SJCRH30 (cell line): ENCODE data around the gene CGA. TPM values are rescaled to one million over a fixed set of nuclear protein-coding genes. Genes with fewer than 3 reads are reported as not detected.
"Not testable (repeated sequence)": the region's sequence is repeated elsewhere in the genome, so short reads cannot be mapped to it uniquely, and the experiment has no call there.

ENCODE experiments used
- DNase-seq, 2 experiments: peaks; one replicate each; pipeline ENCODE4 v3.0.0-alpha.2; 2015 to 2020
- H3K27ac ChIP-seq: fragments of 250-450 bp; sonication (Bioruptor Pico); 2 replicates; pipeline ENCODE4 v1.5.1; 2020; ENCODE audit warnings: mild to moderate bottlenecking, moderate library complexity
- H3K27me3 ChIP-seq: fragments of 250-450 bp; sonication (Bioruptor Pico); 2 replicates; pipeline ENCODE4 v1.5.1; 2020; ENCODE audit warnings: mild to moderate bottlenecking, moderate library complexity
- H3K36me3 ChIP-seq: fragments of 250-450 bp; sonication (Bioruptor Pico); 2 replicates; pipeline ENCODE4 v1.5.1; 2020; ENCODE audit warnings: mild to moderate bottlenecking, moderate library complexity
- H3K4me1 ChIP-seq: fragments of 250-450 bp; sonication (Bioruptor Pico); 2 replicates; pipeline ENCODE4 v1.5.1; 2020; ENCODE audit warnings: mild to moderate bottlenecking, moderate library complexity
- H3K4me3 ChIP-seq: fragments of 250-450 bp; sonication (Bioruptor Pico); 2 replicates; pipeline ENCODE4 v1.5.1; 2020; ENCODE audit warnings: mild to moderate bottlenecking, moderate library complexity
- H3K9me3 ChIP-seq: fragments of 250-450 bp; sonication (Bioruptor Pico); replicated peaks from 2 replicates; pipeline ENCODE4 v1.5.1; 2020; ENCODE audit warnings: mild to moderate bottlenecking, moderate library complexity
- total RNA-seq: library from RNA; depleted of rRNA; stranded (reverse); fragments of >200 nt; shearing (Covaris generic); gene quantifications from 2 replicates; pipeline ENCODE4 v1.2.3, GENCODE V29; 2014; rRNA removed

Gene CGA
- 0.20 TPM in 1 of 2 replicates, not detected in the other for total RNA-seq

DNA sequence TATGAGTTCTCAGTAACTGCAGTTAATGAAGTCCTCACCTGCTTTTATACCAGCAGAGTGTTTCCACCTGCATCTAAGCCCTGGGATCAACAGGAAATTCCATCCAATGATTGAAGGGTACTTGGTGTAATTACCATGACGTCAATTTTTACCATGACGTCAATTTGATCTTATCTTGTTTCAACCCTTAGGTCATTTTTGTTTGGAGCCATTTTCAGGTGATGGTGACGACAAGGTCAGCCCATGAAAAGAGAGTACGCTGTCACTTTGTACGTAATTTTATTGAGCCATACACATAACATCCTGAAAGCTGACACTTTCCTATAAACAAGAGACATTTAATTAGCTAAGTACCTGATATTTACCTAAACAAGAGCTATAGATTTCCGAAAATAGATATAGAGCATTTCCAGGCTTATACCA is at the start of gene CGA:
TSS of gene CGA (minus strand) at position 20 of the 423 bp plus-strand sequence. CDS start 6,906 bp downstream, outside the sequence.
- no peak within 1 kb of the TSS for H3K27ac ChIP-seq
- no peak within 1 kb of the TSS for H3K4me3 ChIP-seq
- no peaks in the 10 kb centered on the region for H3K4me1 ChIP-seq
- H3K27me3 ChIP-seq: no peaks in the 10 kb centered on the region; the same call in 1 of the 2 replicates
- no peaks in the 10 kb centered on the region for H3K9me3 ChIP-seq
- DNase-seq: no peak
- no peaks in the 10 kb centered on the region for H3K36me3 ChIP-seq

DNA sequence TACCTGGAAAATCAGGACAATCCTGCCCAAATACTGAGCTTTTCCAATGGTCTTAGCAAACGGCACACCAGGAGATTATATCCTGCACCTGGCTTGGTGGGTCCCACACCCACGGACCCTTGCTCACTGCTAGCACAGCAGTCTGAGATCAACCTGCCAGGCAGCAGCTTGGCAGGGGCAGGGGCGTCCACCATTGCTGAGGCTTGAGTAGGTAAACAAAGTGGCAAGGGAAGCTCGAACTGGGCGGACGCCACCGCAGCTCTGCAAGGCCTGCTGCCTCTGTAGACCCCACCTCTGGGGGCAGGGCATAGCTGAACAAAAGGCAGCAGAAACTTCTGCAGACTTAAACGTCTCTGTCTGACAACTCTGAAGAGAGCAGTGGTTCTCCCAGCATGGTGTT is 45.0 kb upstream of the CGA start:
- H3K27me3 ChIP-seq, H3K4me3 ChIP-seq, H3K36me3 ChIP-seq: not testable (repeated sequence)

DNA sequence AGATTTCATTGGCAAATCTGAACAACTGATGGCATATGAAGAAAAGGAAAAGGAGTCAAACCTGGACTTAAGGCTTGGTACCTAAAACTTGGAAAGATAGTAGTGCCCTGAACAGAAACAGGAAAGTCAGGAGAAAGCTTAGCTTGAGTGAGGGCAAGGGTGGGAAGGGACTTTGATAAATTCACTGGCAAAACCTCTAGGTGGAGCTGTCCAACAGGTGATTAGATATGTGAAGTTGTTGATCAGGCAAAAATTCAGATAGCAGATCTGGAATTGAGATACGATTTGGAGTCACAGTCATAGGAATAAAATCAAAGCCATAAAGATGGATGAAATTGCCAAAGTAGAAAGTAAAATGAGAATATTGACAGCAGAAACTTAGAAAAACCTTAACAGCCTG is 44.3 kb upstream of the CGA start:
- Histone ChIP-seq H3K36me3 (no peaks in the 10 kb centered on the region), H3K4me1 (no peaks in the 10 kb centered on the region), H3K9me3 (no peaks in the 10 kb centered on the region), H3K4me3 (no peak overlapping the region), H3K27me3 (no peaks in the 10 kb centered on the region), H3K27ac (no peak overlapping the region)
- peak; percentile 22 to 64 for DNase-seq

More for the DNA sequence above, 45.0 kb upstream of the CGA start:
- not testable (repeated sequence) for H3K4me1 ChIP-seq, H3K9me3 ChIP-seq, H3K27ac ChIP-seq, DNase-seq

DNA sequence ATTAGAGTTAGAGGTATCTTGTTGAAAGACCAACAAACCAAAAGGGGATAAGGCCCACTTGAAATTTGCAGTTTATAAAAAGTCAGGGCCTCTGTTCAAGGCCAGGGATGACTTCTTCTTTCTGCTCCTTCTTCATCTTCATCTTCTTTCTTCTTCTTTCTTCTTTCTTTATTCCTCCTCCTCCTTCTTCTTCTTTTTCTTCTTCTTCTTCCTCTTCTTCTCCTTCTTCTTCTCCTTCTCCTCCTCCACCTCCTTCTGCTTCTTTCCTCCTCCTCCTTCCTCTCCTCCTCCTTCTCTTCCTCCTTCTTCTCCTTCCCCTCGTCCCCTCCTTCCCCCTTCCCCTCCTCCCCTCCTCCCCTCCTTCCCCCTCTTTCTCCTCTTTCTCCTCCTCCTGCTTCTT is 42.1 kb upstream of the CGA start:
- Histone ChIP-seq H3K9me3 (no peaks in the 10 kb centered on the region), H3K36me3 (no peaks in the 10 kb centered on the region), H3K4me1 (no peaks in the 10 kb centered on the region), H3K4me3 (no peak overlapping the region), H3K27ac (no peak overlapping the region), H3K27me3 (no peaks in the 10 kb centered on the region)
- no peak for DNase-seq

- no peak overlapping the region for H3K27ac ChIP-seq
Measured at GRCh38 chr6:87127737-87128136, 32.8 kb upstream of the CGA start.

GRCh38 chr6:87126501-87126900 is 31.6 kb upstream of the CGA start:
- Histone ChIP-seq H3K4me3 (no peak overlapping the region), H3K27ac (no peak overlapping the region), H3K27me3 (no peaks in the 10 kb centered on the region), H3K9me3 (no peaks in the 10 kb centered on the region), H3K36me3 (no peaks in the 10 kb centered on the region), H3K4me1 (no peaks in the 10 kb centered on the region)
- DNase-seq: no peak

More at GRCh38 chr6:87127737-87128136, 32.8 kb upstream of the CGA start:
- Histone ChIP-seq H3K36me3 (no peaks in the 10 kb centered on the region), H3K27me3 (no peaks in the 10 kb centered on the region), H3K9me3 (no peaks in the 10 kb centered on the region), H3K4me3 (no peak overlapping the region), H3K4me1 (no peaks in the 10 kb centered on the region)
- DNase-seq: no peak

GRCh38 chr6:87124074-87124473 is 29.2 kb upstream of the CGA start:
- Histone ChIP-seq H3K4me3 (no peak overlapping the region), H3K4me1 (no peaks in the 10 kb centered on the region), H3K9me3 (no peaks in the 10 kb centered on the region), H3K27me3 (no peaks in the 10 kb centered on the region), H3K36me3 (no peaks in the 10 kb centered on the region), H3K27ac (no peak overlapping the region)
- no peak for DNase-seq

GRCh38 chr6:87122477-87122876 is 27.6 kb upstream of the CGA start:
- Histone ChIP-seq H3K36me3 (no peaks in the 10 kb centered on the region), H3K27me3 (no peaks in the 10 kb centered on the region), H3K27ac (no peak overlapping the region), H3K4me3 (no peak overlapping the region), H3K4me1 (no peaks in the 10 kb centered on the region), H3K9me3 (no peaks in the 10 kb centered on the region)
- DNase-seq: no peak

GRCh38 chr6:87118054-87118453 is 23.1 kb upstream of the CGA start:
- Histone ChIP-seq H3K4me1 (no peaks in the 10 kb centered on the region), H3K27me3 (0 out of 2 replicates have a peak, but pooled peaks cover 6% of the 10 kb centered on the region)

DNA sequence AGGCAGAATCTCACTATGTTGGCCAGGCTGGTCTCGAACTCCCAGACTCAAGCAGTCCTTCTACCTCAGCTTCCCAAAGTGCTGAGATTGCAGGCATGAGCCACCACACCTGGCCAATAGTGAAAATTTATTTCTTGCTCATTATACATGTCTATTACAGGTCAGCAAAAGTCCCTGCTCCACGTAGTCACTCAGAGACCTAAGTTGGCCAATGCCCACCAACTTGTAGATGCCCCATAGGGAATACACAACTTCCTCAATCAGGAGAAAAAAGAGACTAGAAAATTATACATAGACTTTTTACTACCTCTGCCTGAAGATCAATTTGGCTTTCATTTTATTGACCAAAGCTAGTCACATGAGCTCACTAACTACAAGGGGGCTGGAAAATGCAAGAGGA is 22.0 kb upstream of the CGA start:
- H3K9me3 ChIP-seq: no peaks in the 10 kb centered on the region
- no peaks in the 10 kb centered on the region for H3K36me3 ChIP-seq
- no peak overlapping the region for H3K4me3 ChIP-seq
- no peaks in the 10 kb centered on the region for H3K4me1 ChIP-seq
- no peak for DNase-seq
- H3K27me3 ChIP-seq: peaks cover 6% of the 10 kb centered on the region; the same call in 1 of the 2 replicates
- no peak overlapping the region for H3K27ac ChIP-seq

More at GRCh38 chr6:87118054-87118453, 23.1 kb upstream of the CGA start:
- H3K27ac ChIP-seq: no peak overlapping the region
- H3K36me3 ChIP-seq: no peaks in the 10 kb centered on the region
- no peak for DNase-seq
- no peak overlapping the region for H3K4me3 ChIP-seq
- no peaks in the 10 kb centered on the region for H3K9me3 ChIP-seq

- no peaks in the 10 kb centered on the region for H3K9me3 ChIP-seq
Measured at GRCh38 chr6:87115402-87116135, 20.7 kb upstream of the CGA start.

DNA sequence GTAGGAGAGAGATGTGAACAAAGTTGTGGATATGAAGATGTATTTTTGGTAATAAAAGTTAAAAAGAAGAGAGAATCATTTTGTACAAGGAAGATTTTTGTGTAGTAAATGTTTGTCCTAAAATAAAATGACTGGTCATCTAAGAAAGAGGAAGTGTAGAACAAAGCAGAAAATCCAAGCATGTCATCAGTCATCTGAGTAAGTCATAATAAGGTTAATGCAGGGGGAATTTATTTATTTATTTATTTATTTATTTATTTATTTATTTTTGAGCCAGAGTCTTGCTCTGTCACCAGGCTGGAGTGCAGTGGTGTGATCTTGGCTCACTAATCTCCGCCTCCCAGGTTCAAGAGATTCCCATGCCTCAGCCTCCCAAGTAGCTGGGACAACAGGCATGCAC is 15.7 kb upstream of the CGA start:
- Histone ChIP-seq H3K27me3 (peaks cover 6% of the 10 kb centered on the region; the same call in 1 of the 2 replicates), H3K4me3 (no peak overlapping the region), H3K4me1 (no peaks in the 10 kb centered on the region), H3K36me3 (no peaks in the 10 kb centered on the region), H3K9me3 (no peaks in the 10 kb centered on the region), H3K27ac (no peak overlapping the region)
- no peak for DNase-seq

More at GRCh38 chr6:87115402-87116135, 20.7 kb upstream of the CGA start:
- Histone ChIP-seq H3K27me3 (peaks cover 6% of the 10 kb centered on the region; the same call in 1 of the 2 replicates), H3K36me3 (no peaks in the 10 kb centered on the region), H3K4me3 (no peak overlapping the region), H3K27ac (no peak overlapping the region), H3K4me1 (no peaks in the 10 kb centered on the region)
- DNase-seq: no peak

GRCh38 chr6:87105823-87106222 is 10.9 kb upstream of the CGA start:
- no peak for DNase-seq
- Histone ChIP-seq H3K27me3 (no peaks in the 10 kb centered on the region), H3K4me3 (no peak overlapping the region), H3K27ac (no peak overlapping the region), H3K9me3 (no peaks in the 10 kb centered on the region), H3K36me3 (no peaks in the 10 kb centered on the region), H3K4me1 (no peaks in the 10 kb centered on the region)

DNA sequence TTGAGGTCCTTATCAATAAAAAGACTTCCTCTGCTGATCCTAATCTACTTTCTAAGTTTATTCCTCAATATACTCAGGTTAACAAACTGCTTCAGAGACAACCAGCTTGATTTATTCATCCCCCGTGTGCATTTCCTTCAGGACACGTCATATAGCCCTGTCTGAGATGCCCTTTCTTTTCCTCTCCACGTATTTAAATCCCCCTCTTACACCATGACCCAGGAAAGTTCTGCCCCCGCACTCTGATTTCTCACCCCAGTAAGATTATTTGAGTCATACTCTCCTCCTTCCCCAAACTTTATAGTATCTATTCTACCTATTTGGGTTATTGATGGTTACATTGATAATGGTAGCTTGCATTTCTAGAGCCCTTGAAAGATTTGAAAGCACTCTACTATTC is 9.8 kb upstream of the CGA start:
- Histone ChIP-seq H3K4me1 (no peaks in the 10 kb centered on the region), H3K9me3 (no peaks in the 10 kb centered on the region), H3K36me3 (no peaks in the 10 kb centered on the region), H3K4me3 (no peak overlapping the region), H3K27me3 (no peaks in the 10 kb centered on the region), H3K27ac (no peak overlapping the region)
- DNase-seq: no peak

DNA sequence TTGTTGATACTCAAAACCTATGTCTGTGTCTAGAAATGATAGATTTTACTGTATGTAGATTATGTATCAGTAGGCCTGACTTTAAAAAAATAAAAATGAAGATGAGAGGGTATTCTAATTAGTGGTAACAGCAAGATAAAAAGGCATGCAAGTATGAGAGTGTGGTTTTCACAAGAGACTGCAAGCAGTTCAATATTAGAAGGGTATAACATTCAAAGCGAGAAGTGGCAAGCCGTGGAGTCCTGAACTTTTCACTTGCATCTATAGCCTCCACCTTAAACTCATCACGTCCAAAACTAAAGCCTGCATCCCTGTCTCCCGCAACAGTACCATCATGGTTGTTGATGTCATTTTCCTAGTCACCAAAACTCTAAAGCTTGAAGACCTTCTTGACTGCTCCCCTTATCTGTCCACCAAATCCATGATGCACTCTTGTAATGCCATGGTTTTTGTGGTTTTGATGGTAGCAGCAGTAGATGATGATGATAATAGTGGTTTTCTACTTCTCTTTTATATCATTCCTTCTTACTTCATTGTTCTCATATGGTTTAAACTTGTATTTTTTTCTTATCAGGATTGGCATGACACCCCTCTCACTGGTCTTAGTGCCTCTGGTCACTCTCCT is 9.2 kb upstream of the CGA start:
- DNase-seq: no peak
- H3K4me1 ChIP-seq: no peaks in the 10 kb centered on the region
- no peaks in the 10 kb centered on the region for H3K9me3 ChIP-seq
- H3K27ac ChIP-seq: no peak overlapping the region
- no peaks in the 10 kb centered on the region for H3K27me3 ChIP-seq
- no peaks in the 10 kb centered on the region for H3K36me3 ChIP-seq
- H3K4me3 ChIP-seq: no peak overlapping the region
